Measurements from ENCODE around the gene PLEKHG5.

DNA sequence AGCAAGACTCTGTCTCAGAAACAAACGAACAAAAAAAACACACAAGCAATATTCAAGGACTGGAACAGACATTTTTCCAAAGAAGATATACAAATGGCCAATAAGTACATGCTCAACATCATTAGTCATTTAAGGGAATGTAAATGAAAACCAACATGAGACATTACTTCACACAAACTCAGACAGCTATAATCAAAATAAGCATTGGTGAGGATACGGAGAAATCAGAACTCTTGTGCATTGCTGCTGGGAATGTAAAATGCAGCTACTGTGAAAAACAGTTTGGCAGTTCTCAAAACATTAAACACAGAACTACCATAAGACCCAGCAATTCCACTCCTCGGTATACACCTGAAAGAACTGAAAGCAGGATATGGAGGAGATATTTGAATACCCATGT is 47.5 kb upstream of the PLEKHG5 start:
- TF ChIP-seq, protein P1, sequence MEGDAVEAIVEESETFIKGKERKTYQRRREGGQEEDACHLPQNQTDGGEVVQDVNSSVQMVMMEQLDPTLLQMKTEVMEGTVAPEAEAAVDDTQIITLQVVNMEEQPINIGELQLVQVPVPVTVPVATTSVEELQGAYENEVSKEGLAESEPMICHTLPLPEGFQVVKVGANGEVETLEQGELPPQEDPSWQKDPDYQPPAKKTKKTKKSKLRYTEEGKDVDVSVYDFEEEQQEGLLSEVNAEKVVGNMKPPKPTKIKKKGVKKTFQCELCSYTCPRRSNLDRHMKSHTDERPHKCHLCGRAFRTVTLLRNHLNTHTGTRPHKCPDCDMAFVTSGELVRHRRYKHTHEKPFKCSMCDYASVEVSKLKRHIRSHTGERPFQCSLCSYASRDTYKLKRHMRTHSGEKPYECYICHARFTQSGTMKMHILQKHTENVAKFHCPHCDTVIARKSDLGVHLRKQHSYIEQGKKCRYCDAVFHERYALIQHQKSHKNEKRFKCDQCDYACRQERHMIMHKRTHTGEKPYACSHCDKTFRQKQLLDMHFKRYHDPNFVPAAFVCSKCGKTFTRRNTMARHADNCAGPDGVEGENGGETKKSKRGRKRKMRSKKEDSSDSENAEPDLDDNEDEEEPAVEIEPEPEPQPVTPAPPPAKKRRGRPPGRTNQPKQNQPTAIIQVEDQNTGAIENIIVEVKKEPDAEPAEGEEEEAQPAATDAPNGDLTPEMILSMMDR (IDR thresholded peaks at IDR 0.05; ENCODE audit: low read depth, low read length), result no peak
- TF ChIP-seq, protein P2, sequence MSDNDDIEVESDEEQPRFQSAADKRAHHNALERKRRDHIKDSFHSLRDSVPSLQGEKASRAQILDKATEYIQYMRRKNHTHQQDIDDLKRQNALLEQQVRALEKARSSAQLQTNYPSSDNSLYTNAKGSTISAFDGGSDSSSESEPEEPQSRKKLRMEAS (IDR thresholded peaks at IDR 0.05; ENCODE audit: low read depth, low read length), result no peak
- TF ChIP-seq POLR2A (IDR thresholded peaks at IDR 0.05; ENCODE audit: extremely low read depth, insufficient read length), result no peak

All from NB4 (cell line).